ENCODE measurements around the gene EFNA5.
"Not testable (repeated sequence)": the region's sequence is repeated elsewhere in the genome, so short reads cannot be mapped to it uniquely, and the experiment has no call there.

DNA sequence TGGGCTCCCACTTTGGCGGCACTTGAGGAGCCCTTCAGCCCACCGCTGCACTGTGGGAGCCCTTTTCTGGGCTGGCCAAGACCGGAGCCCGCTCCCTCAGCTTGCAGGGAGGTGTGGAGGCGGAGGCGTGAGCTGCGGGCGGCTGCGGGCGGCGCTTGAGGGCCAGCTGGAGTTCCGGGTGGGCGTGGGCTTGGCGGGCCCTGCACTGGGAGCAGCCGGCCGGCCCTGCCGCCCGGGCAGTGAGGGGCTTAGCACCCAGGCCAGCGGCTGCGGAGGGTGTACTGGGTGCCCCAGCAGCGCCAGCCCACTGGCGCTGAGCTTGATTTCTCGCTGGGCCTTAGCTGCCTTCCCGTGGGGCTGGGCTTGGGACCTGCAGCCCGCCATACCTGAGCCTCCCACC is 176.6 kb downstream of the EFNA5 start:
- TF ChIP-seq, protein P1, sequence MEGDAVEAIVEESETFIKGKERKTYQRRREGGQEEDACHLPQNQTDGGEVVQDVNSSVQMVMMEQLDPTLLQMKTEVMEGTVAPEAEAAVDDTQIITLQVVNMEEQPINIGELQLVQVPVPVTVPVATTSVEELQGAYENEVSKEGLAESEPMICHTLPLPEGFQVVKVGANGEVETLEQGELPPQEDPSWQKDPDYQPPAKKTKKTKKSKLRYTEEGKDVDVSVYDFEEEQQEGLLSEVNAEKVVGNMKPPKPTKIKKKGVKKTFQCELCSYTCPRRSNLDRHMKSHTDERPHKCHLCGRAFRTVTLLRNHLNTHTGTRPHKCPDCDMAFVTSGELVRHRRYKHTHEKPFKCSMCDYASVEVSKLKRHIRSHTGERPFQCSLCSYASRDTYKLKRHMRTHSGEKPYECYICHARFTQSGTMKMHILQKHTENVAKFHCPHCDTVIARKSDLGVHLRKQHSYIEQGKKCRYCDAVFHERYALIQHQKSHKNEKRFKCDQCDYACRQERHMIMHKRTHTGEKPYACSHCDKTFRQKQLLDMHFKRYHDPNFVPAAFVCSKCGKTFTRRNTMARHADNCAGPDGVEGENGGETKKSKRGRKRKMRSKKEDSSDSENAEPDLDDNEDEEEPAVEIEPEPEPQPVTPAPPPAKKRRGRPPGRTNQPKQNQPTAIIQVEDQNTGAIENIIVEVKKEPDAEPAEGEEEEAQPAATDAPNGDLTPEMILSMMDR (IDR thresholded peaks at IDR 0.05; ENCODE audit: low read depth, low read length): not testable (repeated sequence)
- TF ChIP-seq POLR2A (IDR thresholded peaks at IDR 0.05; ENCODE audit: extremely low read depth, insufficient read length): not testable (repeated sequence)

Measured in NB4 (cell line).